Measurements from ENCODE around the gene PRKN.

PRKN gene

DNA sequence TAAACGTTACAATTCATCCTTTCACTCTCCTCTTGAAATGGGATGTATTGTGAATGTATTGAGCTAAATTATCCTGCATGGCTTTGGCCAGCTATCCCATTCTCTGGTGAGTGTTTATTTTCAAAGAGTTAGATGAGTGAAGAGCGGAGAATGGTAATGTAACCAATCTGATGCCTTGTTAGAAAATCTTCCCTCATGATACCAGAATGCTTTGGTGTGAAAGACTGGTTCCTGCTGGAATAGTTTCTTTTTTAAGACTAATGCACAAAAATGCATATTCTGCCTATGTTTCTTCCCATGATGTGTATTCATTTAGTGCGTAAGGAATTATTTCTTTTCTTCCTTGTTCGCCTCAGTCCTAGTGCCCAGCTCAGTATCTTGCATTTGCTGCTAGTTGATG, 506.7 kb downstream of the PRKN start:
- DNase-seq, result no peak

DNA sequence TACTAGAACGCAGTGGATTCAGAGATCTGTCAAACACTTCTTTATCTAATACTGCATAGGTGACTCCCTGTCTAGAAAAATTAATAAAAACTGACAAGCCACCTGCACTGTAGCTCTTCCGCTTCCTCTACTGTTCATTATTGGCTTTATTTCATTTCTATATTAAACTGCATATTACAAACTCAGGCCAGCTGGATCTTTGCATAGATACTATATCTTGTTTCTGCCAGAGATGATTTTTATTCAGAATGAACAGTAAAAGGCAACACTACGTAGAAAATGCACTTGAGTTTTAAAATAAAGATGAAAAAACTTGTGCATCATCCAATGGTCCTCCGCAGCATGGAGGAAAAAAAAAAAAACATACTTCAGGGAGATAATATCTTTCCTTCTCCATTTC, 508.3 kb downstream of the PRKN start:
- no peak for DNase-seq

DNA sequence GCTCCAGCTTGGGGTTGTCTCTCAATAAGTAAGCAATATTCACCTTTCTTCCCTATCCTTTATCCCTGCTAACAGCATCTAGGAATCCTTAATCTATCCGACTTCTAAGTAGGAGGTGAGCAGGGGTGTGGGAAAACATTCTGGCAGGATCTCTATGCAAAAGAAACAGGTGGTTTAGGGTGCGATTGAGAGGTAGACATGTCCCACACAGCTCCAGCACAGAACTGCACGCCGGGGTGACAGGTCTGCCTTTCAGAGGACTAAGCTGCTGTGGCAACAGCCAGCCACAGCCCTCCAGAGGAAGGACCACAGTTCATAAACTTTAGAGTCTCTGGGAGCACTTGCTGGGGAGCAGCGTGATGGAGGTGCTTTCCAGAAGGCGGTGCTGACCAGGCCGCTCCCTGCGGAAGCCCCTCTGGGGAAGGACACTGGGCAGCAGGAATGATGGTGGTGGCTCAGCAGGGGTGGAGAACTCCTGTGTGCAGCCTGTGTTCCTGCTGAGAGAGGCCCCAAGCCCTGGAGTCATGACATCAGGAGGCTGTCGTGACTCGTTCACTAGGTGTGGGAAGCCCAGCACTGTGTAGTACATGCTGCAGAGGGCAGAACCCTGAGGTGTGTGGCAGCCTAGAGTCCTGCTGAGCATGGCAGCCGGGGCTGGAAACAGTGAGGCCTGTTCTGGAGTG, 509.6 kb downstream of the PRKN start:
- no peak for DNase-seq

DNA sequence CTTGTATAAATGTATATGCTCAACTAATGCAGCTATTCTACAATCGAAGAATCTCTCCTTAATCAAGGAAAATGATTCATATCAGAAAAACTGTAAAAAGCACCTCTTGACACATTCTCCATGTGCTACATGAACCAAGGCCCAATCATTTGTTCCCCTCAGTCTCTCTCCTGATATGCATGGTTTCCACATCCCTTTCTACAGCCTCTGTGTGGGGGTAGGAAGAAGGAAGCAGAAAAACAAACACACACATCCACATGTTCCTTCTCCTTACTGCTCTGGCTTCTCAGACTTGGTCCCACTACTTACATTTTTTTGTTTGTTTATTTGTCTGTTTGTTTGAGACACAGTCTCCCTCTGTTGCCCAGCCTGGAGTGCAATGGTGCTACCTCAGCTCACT, 510.5 kb downstream of the PRKN start:
- no peak for DNase-seq

DNA sequence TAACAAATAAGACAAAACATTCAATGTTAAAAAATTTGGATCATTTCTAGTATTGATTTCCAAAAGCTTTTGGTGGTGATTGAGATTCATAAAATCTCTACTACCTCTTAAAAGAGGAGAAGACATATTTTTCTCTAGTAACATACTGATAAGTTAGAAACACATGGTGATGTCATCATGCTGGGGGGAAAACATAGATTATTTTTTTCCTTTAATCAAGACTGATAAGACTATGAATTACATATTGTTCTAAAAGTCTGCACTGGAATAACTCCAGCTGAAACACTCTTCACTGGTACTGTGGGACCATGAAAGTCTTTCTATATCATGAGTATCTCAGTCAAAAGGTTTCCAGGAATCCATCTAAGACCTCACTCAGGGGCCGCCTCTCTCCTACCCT, 515.8 kb downstream of the PRKN start:
- no peak for DNase-seq

DNA sequence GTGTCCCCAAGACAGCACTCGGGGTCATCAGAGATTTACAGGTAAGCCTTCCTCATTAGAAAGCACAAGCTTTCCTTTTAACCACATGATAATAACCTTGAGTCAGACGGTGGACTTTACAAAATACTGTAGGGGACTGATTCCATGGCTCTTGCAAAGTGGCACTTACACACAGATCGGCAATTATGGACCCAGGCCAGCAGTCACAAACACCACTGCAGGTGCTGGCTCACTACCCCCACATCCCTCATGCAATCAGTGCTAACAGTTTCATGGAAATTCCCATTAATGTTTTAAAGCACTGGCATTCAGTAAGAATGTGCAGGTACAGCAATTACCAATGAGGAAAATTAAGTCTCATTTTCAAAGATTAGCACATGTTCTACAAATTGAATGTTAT, 516.5 kb downstream of the PRKN start:
- no peak for DNase-seq

DNA sequence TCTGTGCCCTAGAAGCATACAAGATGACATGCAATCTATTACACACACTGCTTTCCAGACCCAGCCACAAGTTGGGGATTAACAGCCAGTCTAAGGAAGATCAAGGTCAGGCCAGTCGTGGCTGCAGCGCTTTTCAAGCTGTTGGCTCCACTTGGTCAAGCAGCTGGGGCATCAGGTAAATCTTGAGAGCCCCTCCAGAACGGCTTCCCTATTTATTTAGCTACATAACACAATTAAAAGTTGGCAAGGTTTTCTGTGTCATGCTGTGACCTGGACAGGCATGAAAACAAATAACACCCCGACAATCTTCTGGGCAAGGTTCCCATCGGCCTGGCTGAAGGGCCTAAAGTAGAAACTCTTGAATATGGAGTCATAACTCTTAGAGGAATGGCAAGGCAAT, 524.3 kb downstream of the PRKN start:
- DNase-seq, result no peak

DNA sequence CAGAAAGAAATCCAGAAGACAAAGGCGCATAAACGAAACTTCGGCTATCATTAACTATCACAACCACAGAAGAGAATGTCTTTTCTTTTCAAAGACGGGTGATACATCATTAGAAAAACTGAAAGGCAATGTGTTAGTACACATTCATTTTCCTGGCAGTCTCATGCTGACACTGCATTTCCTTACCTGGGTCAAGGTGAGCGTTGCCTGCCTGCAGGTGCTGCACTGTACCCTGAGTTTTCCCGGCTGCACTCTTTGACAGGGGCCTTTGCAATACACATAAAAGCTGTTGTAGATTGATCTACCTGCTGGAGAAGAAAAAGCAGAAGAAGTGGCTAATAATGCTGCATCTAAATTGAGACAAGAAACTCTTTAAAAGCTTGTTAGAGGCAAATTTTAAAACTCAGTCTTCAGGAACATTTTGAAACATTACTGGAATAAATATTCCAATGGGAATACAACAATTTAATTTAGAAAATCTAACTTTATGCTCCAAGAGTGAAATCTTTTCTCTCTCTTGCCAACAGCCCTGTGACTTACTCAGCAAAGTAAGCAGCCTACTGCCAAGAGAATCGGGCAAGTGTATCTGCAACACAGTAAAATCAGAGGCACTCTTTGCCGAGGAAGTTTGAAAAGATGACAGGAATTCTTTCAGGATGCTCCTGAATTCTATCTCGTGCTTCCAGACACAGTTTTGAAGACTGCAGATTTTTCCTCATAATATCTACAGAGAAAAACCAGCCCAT, 526.4 kb downstream of the PRKN start:
- no peak for DNase-seq

DNA sequence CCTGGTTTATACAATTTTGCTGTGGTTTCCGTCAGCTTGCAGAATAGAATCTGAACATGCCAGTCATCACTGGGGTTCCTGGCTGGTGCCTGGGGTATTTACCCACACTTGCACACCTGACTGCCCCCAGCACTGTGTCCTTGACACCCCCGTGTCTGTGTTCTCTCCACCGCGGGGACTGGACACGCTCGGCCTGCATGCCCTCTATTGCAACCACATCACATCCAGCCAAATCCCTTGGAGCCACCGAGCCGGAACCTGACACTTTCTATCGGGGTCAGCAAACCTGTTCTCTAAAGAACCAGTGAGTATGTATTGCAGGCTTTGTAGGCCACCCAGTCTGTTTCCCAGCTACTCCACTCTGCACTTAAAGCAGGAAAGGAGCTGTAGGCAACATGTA, 527.5 kb downstream of the PRKN start:
- no peak for DNase-seq

DNA sequence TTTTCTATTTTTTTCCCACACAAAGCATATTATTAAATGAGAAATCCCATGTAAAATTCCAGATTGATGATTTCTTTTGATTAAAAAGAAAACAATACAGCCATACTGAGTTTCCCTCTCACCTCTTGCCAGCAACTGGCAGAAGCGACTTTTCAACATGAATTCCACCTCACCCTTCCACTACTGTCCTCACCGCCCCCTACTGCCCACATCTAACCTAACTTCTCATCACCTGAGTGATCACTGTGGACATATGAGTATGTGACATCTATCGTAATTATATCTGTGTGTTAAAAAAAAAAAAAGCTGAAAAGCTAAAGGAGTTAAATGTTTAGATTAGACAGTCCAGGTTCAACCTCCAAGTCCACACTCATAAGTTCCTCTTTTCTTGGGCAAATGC, 528.6 kb downstream of the PRKN start:
- DNase-seq, result no peak

DNA sequence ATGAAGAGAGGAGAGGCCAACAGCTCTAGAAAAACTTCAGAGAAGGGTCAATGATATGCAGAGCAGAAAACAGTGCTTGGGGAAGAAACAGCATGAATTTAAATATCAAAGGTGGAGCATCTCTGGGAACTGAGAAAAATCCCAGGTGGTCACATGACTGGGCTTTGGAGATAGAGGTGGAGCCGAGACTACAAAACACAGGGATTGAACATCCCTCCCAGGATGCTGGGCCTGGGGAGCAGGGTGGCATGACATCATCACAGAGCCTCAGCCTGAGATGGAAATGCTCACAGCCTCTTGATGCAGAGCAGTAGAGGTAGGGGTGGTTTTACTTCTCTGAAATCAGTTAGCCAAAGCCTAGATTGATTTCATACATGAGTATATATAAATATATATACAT, 529.5 kb downstream of the PRKN start:
- no peak for DNase-seq

DNA sequence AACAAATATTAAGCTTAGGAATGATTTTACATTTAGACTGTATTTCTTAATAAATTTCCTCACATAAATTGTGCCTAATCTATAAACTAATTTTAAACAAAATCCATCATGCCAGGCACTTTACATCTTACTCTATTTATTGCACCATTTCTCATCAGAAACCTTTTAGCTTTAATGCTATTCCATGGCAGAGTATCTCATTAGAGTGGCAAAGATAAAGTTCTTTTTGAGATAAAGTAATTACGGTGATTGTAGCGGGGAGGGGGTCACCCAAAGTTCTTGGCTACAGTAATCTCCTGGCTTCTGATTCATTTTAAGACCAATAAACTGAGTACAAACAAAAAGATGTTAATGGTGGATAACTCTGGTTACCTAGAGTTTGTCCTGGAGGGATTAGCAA, 532.1 kb downstream of the PRKN start:
- no peak for DNase-seq

DNA sequence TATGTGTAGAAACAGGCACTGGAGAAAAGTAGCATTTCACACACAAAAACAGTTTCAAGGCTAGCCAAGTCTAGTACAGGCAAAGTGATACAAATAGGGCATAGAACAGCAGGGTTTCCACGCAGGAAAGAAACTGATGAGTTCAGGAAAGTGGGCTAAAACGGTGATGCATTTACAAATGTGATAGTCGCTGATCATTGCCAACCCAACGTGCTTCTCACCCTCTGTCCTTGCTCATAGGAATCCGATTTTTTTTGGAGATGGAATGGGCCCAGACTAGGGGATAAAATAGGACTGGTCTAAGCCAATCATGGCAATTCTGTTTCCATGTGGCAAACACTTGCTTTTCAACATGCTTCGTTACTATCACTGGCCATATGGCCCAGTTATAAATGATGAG, 536.6 kb downstream of the PRKN start:
- no peak for DNase-seq

DNA sequence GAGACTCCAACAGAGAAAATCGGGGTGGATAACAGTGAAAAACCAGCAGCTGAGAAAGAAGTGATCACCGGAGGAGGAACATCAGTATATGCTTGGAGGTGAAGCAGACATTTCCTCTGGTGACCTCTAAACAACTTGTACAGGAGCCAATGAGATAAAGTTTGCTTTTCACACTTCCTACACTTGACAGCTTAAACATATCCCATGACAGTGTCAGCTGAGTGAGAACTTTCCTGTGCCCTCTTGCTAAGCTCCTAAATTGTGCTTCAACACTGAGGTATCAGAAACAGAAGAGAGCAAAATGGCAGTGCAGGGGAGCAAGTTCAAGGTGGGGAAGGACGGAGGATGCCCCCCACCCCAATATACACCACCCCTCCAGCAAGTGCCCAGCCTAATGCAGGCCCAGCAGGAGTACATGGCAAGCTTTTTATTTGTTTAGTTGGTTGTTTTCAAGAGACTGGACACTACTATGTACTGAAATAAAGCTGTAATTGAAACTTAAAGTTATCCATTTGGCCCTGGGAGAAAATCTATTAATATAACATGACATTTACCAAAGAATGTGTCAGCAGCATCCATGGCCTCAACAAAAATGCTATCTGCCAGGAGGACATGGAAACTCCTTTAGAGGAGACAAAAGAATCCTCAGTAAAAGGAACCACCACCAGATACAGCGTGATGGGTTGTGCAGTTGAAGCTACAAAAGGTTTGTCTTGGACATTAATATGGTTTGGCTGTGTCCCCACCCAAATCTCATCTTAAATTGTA, 540.2 kb downstream of the PRKN start:
- DNase-seq, result no peak

DNA sequence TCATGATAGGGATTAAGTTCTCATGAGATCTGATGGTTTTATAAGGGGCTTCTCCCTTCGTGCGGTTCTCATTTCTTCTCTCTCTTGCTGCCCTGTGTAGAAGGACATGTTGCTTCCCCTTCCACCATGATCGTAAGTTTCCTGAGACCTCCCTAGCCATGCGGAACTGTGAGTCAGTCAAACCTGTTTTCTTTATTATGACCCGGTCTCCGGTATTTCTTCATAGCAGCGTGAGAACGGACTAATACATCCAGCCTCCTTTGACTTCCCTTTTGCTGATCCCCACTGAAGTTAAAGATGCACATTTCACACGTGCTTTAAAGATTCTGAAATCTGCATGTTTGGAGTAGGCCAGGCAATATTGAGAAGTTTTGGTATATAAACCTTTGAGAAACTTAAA, 543.1 kb downstream of the PRKN start:
- DNase-seq, result no peak

DNA sequence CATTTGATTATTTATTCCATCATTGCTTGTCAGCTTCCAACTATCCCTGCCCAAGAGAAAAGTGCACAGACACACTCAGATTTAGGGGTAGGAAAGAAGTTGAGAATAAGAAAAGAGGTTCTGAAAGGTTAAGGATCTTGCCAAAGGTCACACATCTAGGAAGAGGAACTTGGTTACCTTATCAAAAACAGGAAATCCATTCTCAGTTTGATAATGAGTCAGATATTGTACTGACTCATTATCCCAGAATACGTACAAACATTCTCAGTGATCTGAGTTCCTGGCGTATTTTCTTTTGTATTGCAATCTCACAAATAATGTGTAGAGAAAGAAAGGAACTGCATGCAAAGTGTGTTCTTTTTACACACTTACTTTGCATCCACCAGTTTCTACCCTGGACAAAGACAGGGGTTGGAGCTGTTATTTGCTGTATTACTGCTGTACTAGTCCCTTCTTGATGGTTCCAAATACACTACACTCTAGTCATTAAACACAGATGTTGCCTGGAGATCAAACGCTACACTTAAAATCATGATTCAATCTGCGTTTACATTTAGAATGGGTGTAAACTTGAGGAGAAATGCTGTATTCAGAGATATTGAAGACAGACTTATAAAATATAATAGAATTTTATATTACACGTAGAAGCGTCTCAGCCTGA, 545.7 kb downstream of the PRKN start:
- no peak for DNase-seq

DNA sequence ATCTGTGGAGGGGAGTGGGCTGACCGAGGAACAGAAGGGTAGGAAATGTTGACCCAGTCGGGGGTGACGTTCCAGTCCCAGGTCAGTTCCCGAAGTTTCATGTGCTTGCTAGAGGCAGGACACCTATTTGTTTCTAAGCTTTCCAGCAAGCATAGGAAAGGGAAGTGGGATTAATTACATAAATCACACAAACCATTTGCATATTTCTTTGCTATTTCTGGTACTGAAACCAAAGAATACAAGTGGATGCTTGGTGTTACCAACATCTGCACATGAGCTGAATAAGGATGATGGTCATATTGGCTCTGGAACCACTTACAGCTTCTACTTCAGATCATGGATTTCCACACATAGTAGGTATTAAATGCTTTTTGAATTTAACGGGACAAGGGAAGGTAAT, 546.5 kb downstream of the PRKN start:
- DNase-seq, result no peak

DNA sequence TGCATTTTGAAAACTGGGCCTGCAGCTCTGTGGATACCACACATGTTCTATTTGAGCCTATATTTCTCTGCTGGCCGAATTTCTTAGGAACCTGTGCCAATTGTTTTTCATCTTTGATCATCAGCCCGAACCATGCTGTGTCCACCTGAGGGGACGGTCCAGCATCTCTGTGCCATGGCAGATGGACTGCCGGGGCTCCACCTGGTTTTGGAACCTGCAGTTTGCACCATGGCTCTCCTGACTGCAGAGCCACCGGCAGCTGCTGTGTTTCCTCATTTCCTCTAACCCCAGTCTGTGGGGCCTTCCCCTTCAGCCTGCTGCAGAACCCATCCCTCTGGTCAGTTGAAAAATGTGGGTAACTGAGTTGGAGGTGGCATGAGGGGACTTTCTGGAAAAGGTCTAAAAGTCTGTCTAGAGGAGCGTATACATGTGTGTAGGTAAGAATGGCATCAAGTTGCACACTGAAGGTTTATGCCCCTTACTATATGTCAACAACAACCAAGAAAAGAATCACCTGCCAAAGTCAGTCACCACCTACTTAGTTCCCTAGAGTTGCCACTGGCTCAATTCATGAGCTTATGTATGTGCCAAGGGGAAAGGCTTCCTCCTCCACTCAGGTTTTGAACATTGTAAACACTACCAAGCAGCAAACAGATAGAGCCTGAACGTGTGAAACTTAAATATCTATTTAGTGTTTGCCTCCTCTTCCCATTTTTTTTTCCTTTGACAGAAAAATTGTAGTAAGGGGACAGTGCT, 548.2 kb downstream of the PRKN start:
- no peak for DNase-seq

DNA sequence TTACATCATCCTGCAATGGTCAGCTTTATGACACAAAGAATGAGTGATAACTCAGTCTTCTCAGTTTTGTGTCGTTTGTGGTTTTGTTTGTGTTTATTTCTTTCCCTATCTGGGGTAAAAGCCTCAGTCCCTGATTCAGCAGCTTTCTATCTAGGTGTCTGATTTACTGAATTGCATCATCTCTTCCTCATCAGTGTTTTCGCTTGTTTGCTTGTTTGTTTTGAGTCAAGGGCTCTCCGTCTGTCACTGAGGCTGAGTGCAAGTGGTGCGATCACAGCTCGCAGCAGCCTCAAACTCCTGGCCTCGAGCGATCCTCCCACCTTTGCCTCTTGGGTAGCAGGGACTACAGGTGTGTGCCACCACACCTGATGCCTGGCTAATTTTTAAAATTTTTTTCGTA, 548.9 kb downstream of the PRKN start:
- DNase-seq, result no peak

DNA sequence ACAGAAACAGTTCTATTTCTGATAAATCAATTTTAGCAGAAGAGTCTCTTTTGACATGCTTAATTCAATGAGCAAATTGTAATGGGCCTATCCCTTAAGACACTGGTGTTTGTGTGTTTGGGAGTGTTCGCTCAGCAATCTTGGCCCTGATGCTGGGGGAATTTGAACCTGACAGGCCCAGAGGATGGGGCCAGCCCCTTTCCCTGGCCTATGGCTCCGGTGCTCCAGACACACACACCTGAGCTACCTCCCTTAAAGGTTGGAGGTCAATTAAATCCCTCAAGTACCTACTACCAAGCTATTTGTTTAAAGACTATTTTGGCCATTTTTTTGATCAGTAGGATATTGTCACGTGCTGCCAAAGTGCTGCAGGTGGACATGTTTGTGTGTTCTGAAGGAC, 549.3 kb downstream of the PRKN start:
- no peak for DNase-seq

DNA sequence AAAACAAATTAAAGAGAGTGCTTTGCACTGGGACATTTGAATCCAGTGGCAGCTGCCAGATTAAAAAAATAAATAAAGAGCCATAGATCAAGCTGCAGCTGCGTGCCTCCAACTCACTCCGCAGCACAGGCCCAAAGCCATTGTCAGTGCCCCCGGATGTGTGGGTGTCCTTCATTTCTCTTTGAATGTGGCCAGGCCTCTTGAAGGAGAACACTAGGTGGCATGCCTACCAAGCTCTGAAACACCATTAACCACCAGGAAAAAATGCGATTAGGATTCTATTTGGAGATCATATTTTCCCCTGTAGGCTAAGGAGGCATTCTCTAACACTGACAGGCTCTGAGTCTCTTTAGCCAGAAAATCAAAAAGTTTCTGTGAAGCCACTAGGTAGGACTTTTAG, 549.8 kb downstream of the PRKN start:
- no peak for DNase-seq

DNA sequence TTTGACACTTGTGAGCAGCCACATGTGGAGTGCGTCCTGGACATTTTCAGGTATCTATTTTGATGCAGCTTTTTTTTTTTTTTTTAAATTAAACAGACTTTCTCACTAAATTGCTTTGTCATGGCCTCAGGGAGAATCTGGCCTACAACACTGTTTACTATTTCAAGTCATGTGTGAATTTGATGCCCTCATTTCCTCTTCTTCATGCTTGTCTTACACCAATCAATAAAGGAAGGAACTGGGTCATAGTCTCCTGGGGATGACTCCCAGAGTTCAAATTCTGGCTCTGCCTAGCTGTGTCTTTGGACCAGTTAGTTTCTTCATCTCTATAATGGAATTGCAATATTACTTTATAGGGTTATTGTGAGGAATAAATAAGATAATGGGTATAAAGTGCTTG, 554.1 kb downstream of the PRKN start:
- DNase-seq, result no peak

DNA sequence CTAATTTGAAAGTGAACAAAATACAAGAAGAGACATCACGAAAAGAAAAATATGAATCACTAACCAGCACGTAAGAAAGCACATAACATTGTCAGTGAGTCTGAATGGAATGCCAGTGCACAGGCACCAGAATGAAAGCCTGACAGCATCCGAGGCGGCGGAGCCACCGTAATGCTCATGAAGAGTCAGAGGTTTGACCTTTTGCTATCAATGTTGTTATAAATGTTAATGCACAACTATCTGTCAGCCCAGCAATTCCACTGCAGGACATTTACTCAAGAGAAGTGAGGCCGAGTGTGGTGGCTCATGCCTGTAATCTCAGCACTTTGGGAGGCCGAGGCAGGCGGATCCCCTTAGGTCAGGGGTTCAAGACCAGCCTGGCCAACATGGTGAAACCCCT, 562.1 kb downstream of the PRKN start:
- DNase-seq, result no peak
